Body of pancreas (tissue), 4 donors: ENCODE data around the gene GSG1L. TPM values are rescaled to one million over a fixed set of nuclear protein-coding genes. Genes with fewer than 3 reads are reported as not detected.

Experiments used
- ATAC-seq: fragments of 150-250 bp; one replicate; pipeline ENCODE4 v1.9.1; 2016
- DNase-seq, 4 donors: peaks; one replicate each; pipeline ENCODE4 v3.0.0-alpha.2; 2019
- H3K27ac ChIP-seq, 4 donors: fragments of 200-600 bp; sonication (generic); 1 replicate in 3 of 4; 2 replicates in 1 of 4; pipeline versions ENCODE4 v1.5.1 to v1.6.1; 2016 to 2019; ENCODE audit warnings: mild to moderate bottlenecking in 1 of 4, mixed read lengths in 1 of 4, moderate library complexity in 1 of 4
- H3K27me3 ChIP-seq, 2 donors: fragments of 200-600 bp; sonication (generic); one replicate each; pipeline ENCODE4 v1.6.0; 2016; ENCODE audit warnings: mild to moderate bottlenecking in 1 of 2
- H3K36me3 ChIP-seq, 2 donors: fragments of 200-600 bp; sonication (generic); replicated peaks in 1 of 2; 2 replicates each; pipeline ENCODE4 v1.5.1; 2016; ENCODE audit warnings: low read depth in 2 of 2; ENCODE audit not compliant: insufficient read depth in 1 of 2
- H3K4me1 ChIP-seq: fragments of 200-600 bp; sonication (generic); one replicate; pipeline ENCODE4 v1.6.0; 2016
- H3K4me3 ChIP-seq, 2 donors: fragments of 200-600 bp; sonication (generic); 1 replicate in 1 of 2; 2 replicates in 1 of 2; pipeline ENCODE4 v1.5.1; 2016 to 2019
- H3K9me3 ChIP-seq, 3 donors: fragments of 200-600 bp; sonication (generic); 1 replicate in 2 of 3; 2 replicates in 1 of 3; pipeline ENCODE4 v1.5.1; 2016
- CTCF ChIP-seq, 7 experiments: fragments of 450-650 bp in 4 of 7; fragments of 200-600 bp in 3 of 7; sonication (generic) in 3 of 7; IDR thresholded peaks; one replicate each; pipeline ENCODE4 v1.5.1; 2016 to 2019; ENCODE audit warnings: antibody characterized with exemption in 7 of 7
- POLR2A ChIP-seq, 3 donors: fragments of 450-650 bp; IDR thresholded peaks; one replicate each; pipeline ENCODE4 v1.6.1; 2016; ENCODE audit warnings: antibody characterized with exemption in 3 of 3, mild to moderate bottlenecking in 2 of 3
- WGBS, 2 donors: methylation state at CpG; one replicate each; pipeline ENCODE4 v1.1.5; 2017; 5-methylcytosine and 5-hydroxymethylcytosine counted together
- intact Hi-C: fragments of 100-400 bp; cut with DNase I; formaldehyde crosslinking; loops from one replicate; pipeline ENCODE4 v1.15.1; 2023
- total RNA-seq, 2 donors: library from RNA; depleted of rRNA; stranded (reverse); fragments of >200 nt; gene quantifications; one replicate each; pipeline ENCODE4 v1.1.0, GENCODE V29; 2016

Gene GSG1L
- total RNA-seq, 2 donors from 2014 or later: not detected

- no peaks in the 10 kb centered on the region for H3K9me3 ChIP-seq
These were observed 34.0 kb downstream of the GSG1L start for GRCh38 chr16:28029387-28030002.

GRCh38 chr16:28027055-28027454 is 36.5 kb downstream of the GSG1L start:
- Histone ChIP-seq H3K4me1 (no peaks in the 10 kb centered on the region), H3K27me3 (no peaks in the 10 kb centered on the region), H3K36me3 (no peaks in the 10 kb centered on the region), H3K4me3 (no peak overlapping the region), H3K9me3 (no peaks in the 10 kb centered on the region), H3K27ac (no peak overlapping the region)
- 69 to 78% methylated on average over 3 of the region's 3 CpGs for WGBS, 2 donors
- intact Hi-C loops: no loop called here
- TF ChIP-seq POLR2A (IDR thresholded peaks at IDR 0.05): no peak
- TF ChIP-seq CTCF (IDR thresholded peaks at IDR 0.05): no peak
- no peak for DNase-seq
- ATAC-seq: no peak

More at GRCh38 chr16:28029387-28030002, 34.0 kb downstream of the GSG1L start:
- intact Hi-C loops: no loop called here
- no peak for ATAC-seq
- Histone ChIP-seq H3K4me3 (no peak overlapping the region), H3K27ac (no peak overlapping the region), H3K27me3 (no peaks in the 10 kb centered on the region), H3K4me1 (no peaks in the 10 kb centered on the region), H3K36me3 (no peaks in the 10 kb centered on the region)
- TF ChIP-seq CTCF (IDR thresholded peaks at IDR 0.05): no peak
- TF ChIP-seq POLR2A (IDR thresholded peaks at IDR 0.05): no peak
- no peak for DNase-seq
- WGBS, 2 donors: 69 to 72% methylated on average over 6 of the region's 6 CpGs

GRCh38 chr16:28025631-28026030 is 37.9 kb downstream of the GSG1L start:
- Histone ChIP-seq H3K36me3 (no peaks in the 10 kb centered on the region), H3K27me3 (no peaks in the 10 kb centered on the region), H3K4me1 (no peaks in the 10 kb centered on the region), H3K27ac (no peak overlapping the region), H3K9me3 (no peaks in the 10 kb centered on the region), H3K4me3 (no peak overlapping the region)
- ATAC-seq (no peak), DNase-seq (no peak)
- TF ChIP-seq CTCF (IDR thresholded peaks at IDR 0.05) (no peak), POLR2A (IDR thresholded peaks at IDR 0.05) (no peak)
- intact Hi-C loops: no loop called here
- 67 to 76% methylated on average over 4 of the region's 4 CpGs for WGBS, 2 donors

- Histone ChIP-seq H3K4me1 (no peaks in the 10 kb centered on the region), H3K36me3 (no peaks in the 10 kb centered on the region), H3K9me3 (no peaks in the 10 kb centered on the region), H3K4me3 (no peak overlapping the region), H3K27me3 (no peaks in the 10 kb centered on the region), H3K27ac (no peak overlapping the region)
- ATAC-seq: no peak
- 50 to 60% methylated on average over 5 of the region's 5 CpGs for WGBS, 2 donors
- TF ChIP-seq POLR2A (IDR thresholded peaks at IDR 0.05) (no peak), CTCF (IDR thresholded peaks at IDR 0.05) (no peak)
- DNase-seq: no peak
- intact Hi-C loops: no loop called here
These were observed 44.3 kb downstream of the GSG1L start for GRCh38 chr16:28019218-28019617.

GRCh38 chr16:28014851-28015250 is 48.7 kb downstream of the GSG1L start:
- H3K27ac ChIP-seq: no peak overlapping the region
- peaks cover 0 to 3% (median 0%) of the 10 kb centered on the region in 3 donors for H3K9me3 ChIP-seq
- TF ChIP-seq CTCF (IDR thresholded peaks at IDR 0.05) (no peak), POLR2A (IDR thresholded peaks at IDR 0.05) (no peak)
- no peak overlapping the region for H3K4me3 ChIP-seq
- H3K27me3 ChIP-seq: no peaks in the 10 kb centered on the region
- ATAC-seq: no peak
- H3K36me3 ChIP-seq: no peaks in the 10 kb centered on the region
- H3K4me1 ChIP-seq: no peaks in the 10 kb centered on the region
- WGBS, 2 donors: 58 to 84% methylated on average over 3 of the region's 3 CpGs
- intact Hi-C loops: no loop called here
- no peak for DNase-seq
